ENCODE measurements around the gene KRTAP1-1. TPM values are rescaled to one million over a fixed set of nuclear protein-coding genes. Genes with fewer than 3 reads are reported as not detected.
"Not testable (repeated sequence)": the region's sequence is repeated elsewhere in the genome, so short reads cannot be mapped to it uniquely, and the experiment has no call there.

KRTAP1-1 gene
- total RNA-seq, 3 donors from 2014 or later = not detected

DNA sequence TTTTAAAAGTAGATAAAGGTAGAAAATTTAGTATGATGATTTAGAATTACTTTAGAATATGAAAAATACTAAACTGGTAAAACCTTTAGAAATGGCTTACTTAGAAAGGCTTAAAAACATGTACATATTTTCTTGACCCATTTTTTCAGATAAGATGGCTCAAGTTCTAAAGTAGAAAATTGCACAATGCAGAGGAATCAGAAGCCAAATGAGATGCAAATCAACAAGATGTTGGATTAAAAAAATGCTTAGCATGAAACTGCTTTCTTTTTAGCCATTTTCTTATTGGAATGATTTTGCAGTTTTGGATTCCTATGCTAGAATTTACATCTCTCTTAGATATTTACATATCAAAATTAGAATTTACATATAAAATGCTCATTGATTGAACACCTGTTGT is 30.8 kb downstream of the KRTAP1-1 start:
- no peak overlapping the region for H3K4me3 Mint-ChIP-seq
- ATAC-seq (no peak), DNase-seq (no peak)
- H3K9me3 Mint-ChIP-seq = no peaks in the 10 kb centered on the region
- peaks cover 6% of the 10 kb centered on the region for H3K27me3 Mint-ChIP-seq (ENCODE audit: low read depth)
- H3K36me3 Mint-ChIP-seq (ENCODE audit: insufficient read depth) = no peaks in the 10 kb centered on the region
- H3K4me1 Mint-ChIP-seq (ENCODE audit: low read depth) = no peaks in the 10 kb centered on the region

- DNase-seq = no peak
- Mint-ChIP-seq H3K9me3 (no peaks in the 10 kb centered on the region), H3K4me3 (no peak overlapping the region), H3K27me3 (ENCODE audit: low read depth) (peaks cover 5% of the 10 kb centered on the region), H3K4me1 (ENCODE audit: low read depth) (no peaks in the 10 kb centered on the region), H3K36me3 (ENCODE audit: insufficient read depth) (no peaks in the 10 kb centered on the region)
- ATAC-seq = no peak
Observed at GRCh38 chr17:41009936-41010335, 31.3 kb downstream of the KRTAP1-1 start.

DNA sequence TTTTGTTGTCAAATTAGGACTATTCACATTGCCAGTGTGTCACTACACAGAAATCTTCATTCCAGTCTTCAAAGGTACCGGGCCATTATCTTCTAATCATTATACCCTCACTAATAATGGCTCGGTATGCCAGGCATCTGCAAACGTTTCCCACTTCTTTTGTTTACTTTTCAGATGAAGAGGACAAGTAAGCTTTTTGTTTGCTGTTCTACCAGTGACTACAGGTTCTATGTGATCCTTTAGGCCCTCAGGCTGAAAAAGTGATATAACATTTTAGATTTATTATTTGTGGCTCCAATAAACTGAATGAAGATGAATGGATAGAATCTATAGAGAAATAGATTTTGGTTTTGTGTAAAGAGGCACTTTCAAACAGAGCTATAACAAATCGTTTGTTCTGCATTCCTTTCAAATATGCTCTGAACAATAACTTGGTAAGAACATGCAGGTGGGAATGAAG is 31.9 kb downstream of the KRTAP1-1 start:
- H3K27me3 Mint-ChIP-seq (ENCODE audit: low read depth) = peaks cover 2% of the 10 kb centered on the region
- no peak for ATAC-seq
- H3K4me1 Mint-ChIP-seq (ENCODE audit: low read depth) = no peaks in the 10 kb centered on the region
- no peaks in the 10 kb centered on the region for H3K36me3 Mint-ChIP-seq (ENCODE audit: insufficient read depth)
- H3K9me3 Mint-ChIP-seq = no peaks in the 10 kb centered on the region
- no peak for DNase-seq
- no peak overlapping the region for H3K4me3 Mint-ChIP-seq

DNA sequence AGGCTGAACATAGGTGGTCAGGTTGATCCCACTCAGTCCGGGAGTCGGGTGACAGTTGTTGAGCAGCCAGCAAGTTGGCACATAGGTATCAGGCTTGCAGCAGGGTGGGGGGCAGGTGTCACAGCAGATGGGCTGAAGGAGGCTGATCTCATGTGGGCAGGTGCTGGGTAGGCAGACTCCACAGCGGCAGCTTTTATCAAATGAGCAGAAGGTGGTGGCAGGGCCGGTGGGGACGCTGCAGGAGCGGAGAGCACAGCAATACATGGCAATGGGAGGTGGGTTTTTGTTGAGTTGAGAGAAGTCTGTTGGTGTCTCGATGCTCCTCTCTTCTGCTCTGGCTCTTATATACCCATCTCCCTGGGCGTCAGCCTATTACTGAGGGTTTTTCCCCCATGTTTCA is 32.4 kb downstream of the KRTAP1-1 start, which contains the start of gene KRTAP3-1:
Gene KRTAP3-1, minus strand, starts transcription at position 318 of the 400 bp plus-strand sequence. Its CDS starts 54 bp downstream, at position 264.
- Mint-ChIP-seq H3K4me1 (ENCODE audit: low read depth) (no peaks in the 10 kb centered on the region), H3K27me3 (ENCODE audit: low read depth) (peaks cover 4% of the 10 kb centered on the region), H3K9me3 (no peaks in the 10 kb centered on the region), H3K36me3 (ENCODE audit: insufficient read depth) (no peaks in the 10 kb centered on the region), H3K4me3 (no peak within 1 kb of the TSS)
- ATAC-seq (no peak), DNase-seq (no peak)

GRCh38 chr17:41004397-41004796 is 36.9 kb downstream of the KRTAP1-1 start:
- ATAC-seq = no peak
- no peaks in the 10 kb centered on the region for H3K36me3 Mint-ChIP-seq (ENCODE audit: insufficient read depth)
- DNase-seq = no peak
- H3K9me3 Mint-ChIP-seq = no peaks in the 10 kb centered on the region
- H3K4me1 Mint-ChIP-seq (ENCODE audit: low read depth) = no peaks in the 10 kb centered on the region
- peaks cover 7% of the 10 kb centered on the region for H3K27me3 Mint-ChIP-seq (ENCODE audit: low read depth)
- H3K4me3 Mint-ChIP-seq = no peak overlapping the region

DNA sequence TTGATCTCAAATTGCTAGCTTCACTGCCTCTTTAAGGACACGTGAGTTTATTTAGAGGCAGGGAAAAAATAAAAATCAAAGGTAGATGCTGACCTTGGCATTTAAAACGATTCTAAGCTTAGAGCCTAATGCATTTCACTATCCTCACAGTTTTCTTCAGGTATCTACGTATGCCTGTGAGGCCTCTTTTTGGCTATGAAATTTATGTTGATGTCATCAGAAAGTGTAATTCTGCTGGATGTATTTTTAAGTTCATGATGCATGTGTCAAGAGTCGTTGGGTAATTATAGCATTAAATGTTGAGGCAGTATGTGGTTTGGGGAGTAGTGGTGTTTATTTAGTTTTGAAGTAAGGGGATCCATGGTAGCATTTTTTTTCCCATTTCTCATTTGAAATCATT is 37.3 kb downstream of the KRTAP1-1 start:
- H3K36me3 Mint-ChIP-seq (ENCODE audit: insufficient read depth) = no peaks in the 10 kb centered on the region
- no peaks in the 10 kb centered on the region for H3K9me3 Mint-ChIP-seq
- H3K27me3 Mint-ChIP-seq (ENCODE audit: low read depth) = peaks cover 12% of the 10 kb centered on the region
- no peak overlapping the region for H3K4me3 Mint-ChIP-seq
- no peaks in the 10 kb centered on the region for H3K4me1 Mint-ChIP-seq (ENCODE audit: low read depth)
- ATAC-seq = no peak
- DNase-seq = no peak

DNA sequence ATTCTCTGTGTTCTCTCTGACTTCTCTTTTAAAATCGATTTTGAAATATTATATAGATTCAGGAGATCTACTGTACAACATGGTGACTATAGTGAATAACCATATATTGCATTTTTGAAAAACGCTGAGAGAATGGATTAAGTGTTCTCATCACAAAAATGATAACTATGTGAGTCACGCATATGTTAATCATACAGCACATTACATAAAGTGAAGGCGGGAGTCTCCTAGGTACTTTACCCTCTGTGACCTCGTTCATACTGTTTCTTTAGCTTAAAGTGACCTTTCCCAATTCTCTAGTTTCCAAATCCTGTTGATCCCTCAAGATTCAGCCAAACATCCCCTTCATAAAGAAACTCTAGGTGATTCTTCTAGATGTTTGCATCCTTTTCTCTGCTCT is 38.4 kb downstream of the KRTAP1-1 start:
- no peak for DNase-seq
- no peaks in the 10 kb centered on the region for H3K36me3 Mint-ChIP-seq (ENCODE audit: insufficient read depth)
- no peaks in the 10 kb centered on the region for H3K9me3 Mint-ChIP-seq
- no peak overlapping the region for H3K4me3 Mint-ChIP-seq
- peaks cover 16% of the 10 kb centered on the region for H3K27me3 Mint-ChIP-seq (ENCODE audit: low read depth)
- H3K4me1 Mint-ChIP-seq (ENCODE audit: low read depth) = no peaks in the 10 kb centered on the region
- ATAC-seq = no peak

- H3K9me3 Mint-ChIP-seq = no peaks in the 10 kb centered on the region
- H3K4me1 Mint-ChIP-seq (ENCODE audit: low read depth) = no peaks in the 10 kb centered on the region
- no peaks in the 10 kb centered on the region for H3K36me3 Mint-ChIP-seq (ENCODE audit: insufficient read depth)
- DNase-seq (no peak), ATAC-seq (no peak)
- peaks cover 21% of the 10 kb centered on the region for H3K27me3 Mint-ChIP-seq (ENCODE audit: low read depth)
- H3K4me3 Mint-ChIP-seq = no peak overlapping the region
Observed at GRCh38 chr17:41001795-41002194, 39.5 kb downstream of the KRTAP1-1 start.

GRCh38 chr17:40999563-40999962 is 41.7 kb downstream of the KRTAP1-1 start, which contains the start of gene KRTAP3-2:
Gene KRTAP3-2 (minus strand): TSS chr17:40999906. CDS start chr17:40999853, 53 bp downstream.
- not testable (repeated sequence) for H3K36me3 Mint-ChIP-seq (ENCODE audit: insufficient read depth); H3K9me3 Mint-ChIP-seq; DNase-seq; H3K4me1 Mint-ChIP-seq (ENCODE audit: low read depth); ATAC-seq; H3K4me3 Mint-ChIP-seq
- H3K27me3 Mint-ChIP-seq (ENCODE audit: low read depth) = peaks cover 29% of the 10 kb centered on the region

DNA sequence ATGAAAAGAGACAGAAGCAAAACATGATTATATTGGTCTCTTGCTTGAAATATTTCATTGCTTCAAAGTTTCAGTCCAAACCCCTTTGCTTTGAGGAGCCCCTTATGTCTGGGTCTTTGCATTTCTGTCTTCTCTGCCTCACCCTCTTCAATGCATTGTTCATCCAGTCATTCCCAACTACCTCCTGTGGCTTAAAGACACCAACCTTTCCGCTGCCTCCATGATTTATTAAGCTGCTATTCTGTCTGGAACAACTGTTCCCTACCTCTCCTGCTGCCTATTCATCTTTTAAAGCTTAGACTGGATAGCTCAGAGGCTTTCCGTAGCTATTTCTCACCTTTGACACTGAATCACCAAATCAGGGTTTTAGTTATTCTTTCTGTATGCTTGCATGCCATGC is 43.9 kb downstream of the KRTAP1-1 start:
- Mint-ChIP-seq H3K36me3 (ENCODE audit: insufficient read depth) (no peaks in the 10 kb centered on the region), H3K4me1 (ENCODE audit: low read depth) (no peaks in the 10 kb centered on the region), H3K27me3 (ENCODE audit: low read depth) (peaks cover 44% of the 10 kb centered on the region), H3K4me3 (no peak overlapping the region), H3K9me3 (no peaks in the 10 kb centered on the region)
- no peak for DNase-seq
- ATAC-seq = no peak

GRCh38 chr17:40996829-40997228 is 44.4 kb downstream of the KRTAP1-1 start:
- peaks cover 49% of the 10 kb centered on the region for H3K27me3 Mint-ChIP-seq (ENCODE audit: low read depth)
- no peak overlapping the region for H3K4me3 Mint-ChIP-seq

GRCh38 chr17:40995116-40995515 is 46.1 kb downstream of the KRTAP1-1 start:
- Mint-ChIP-seq H3K36me3 (ENCODE audit: insufficient read depth) (no peaks in the 10 kb centered on the region), H3K27me3 (ENCODE audit: low read depth) (peaks cover 52% of the 10 kb centered on the region), H3K9me3 (no peaks in the 10 kb centered on the region), H3K4me1 (ENCODE audit: low read depth) (no peaks in the 10 kb centered on the region), H3K4me3 (no peak overlapping the region)
- DNase-seq (no peak), ATAC-seq (no peak)

More at GRCh38 chr17:40996829-40997228, 44.4 kb downstream of the KRTAP1-1 start:
- no peak for DNase-seq
- ATAC-seq = no peak
- no peaks in the 10 kb centered on the region for H3K4me1 Mint-ChIP-seq (ENCODE audit: low read depth)
- no peaks in the 10 kb centered on the region for H3K36me3 Mint-ChIP-seq (ENCODE audit: insufficient read depth)
- H3K9me3 Mint-ChIP-seq = no peaks in the 10 kb centered on the region

- no peak for ATAC-seq
- no peak for DNase-seq
- H3K9me3 Mint-ChIP-seq = no peaks in the 10 kb centered on the region
- H3K4me3 Mint-ChIP-seq = no peak within 1 kb of the TSS
- H3K4me1 Mint-ChIP-seq (ENCODE audit: low read depth) = no peaks in the 10 kb centered on the region
- no peaks in the 10 kb centered on the region for H3K36me3 Mint-ChIP-seq (ENCODE audit: insufficient read depth)
- peaks cover 50% of the 10 kb centered on the region for H3K27me3 Mint-ChIP-seq (ENCODE audit: low read depth)
Observed at GRCh38 chr17:40993839-40994238, 47.4 kb downstream of the KRTAP1-1 start, which contains the start of gene KRTAP3-3. Gene KRTAP3-3 (minus strand): TSS chr17:40994164. CDS start chr17:40994097, 67 bp downstream.

DNA sequence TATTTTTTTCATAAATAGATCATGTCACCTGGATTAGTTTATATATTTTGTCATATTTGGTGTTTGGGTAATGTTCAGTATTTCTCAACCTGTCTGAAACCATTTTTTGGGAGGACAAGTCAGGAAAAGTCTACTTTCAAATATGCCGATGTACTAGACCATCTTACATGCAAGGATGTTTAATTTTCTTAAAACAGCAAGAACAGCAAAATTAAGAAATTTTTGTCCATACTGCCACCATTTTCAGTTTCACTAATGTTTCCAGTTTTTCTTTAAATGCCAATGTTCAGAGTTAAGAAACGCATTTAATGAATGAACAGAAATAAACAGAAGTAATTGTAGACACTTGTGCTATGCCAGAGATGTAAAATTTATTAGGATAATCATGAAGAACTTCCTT is 48.2 kb downstream of the KRTAP1-1 start:
- H3K27me3 Mint-ChIP-seq (ENCODE audit: low read depth) = peaks cover 47% of the 10 kb centered on the region
- DNase-seq = no peak
- H3K9me3 Mint-ChIP-seq = no peaks in the 10 kb centered on the region
- no peaks in the 10 kb centered on the region for H3K36me3 Mint-ChIP-seq (ENCODE audit: insufficient read depth)
- no peaks in the 10 kb centered on the region for H3K4me1 Mint-ChIP-seq (ENCODE audit: low read depth)
- ATAC-seq = no peak
- no peak overlapping the region for H3K4me3 Mint-ChIP-seq

GRCh38 chr17:40992666-40993065 is 48.6 kb downstream of the KRTAP1-1 start:
- no peak overlapping the region for H3K4me3 Mint-ChIP-seq
- peaks cover 46% of the 10 kb centered on the region for H3K27me3 Mint-ChIP-seq (ENCODE audit: low read depth)
- no peak for ATAC-seq

More at GRCh38 chr17:40992666-40993065, 48.6 kb downstream of the KRTAP1-1 start:
- Mint-ChIP-seq H3K4me1 (ENCODE audit: low read depth) (no peaks in the 10 kb centered on the region), H3K9me3 (no peaks in the 10 kb centered on the region), H3K36me3 (ENCODE audit: insufficient read depth) (no peaks in the 10 kb centered on the region)
- no peak for DNase-seq

All from activated T-cell treated with anti-CD3 and anti-CD28 coated beads, Interleukin-2, amount 50 U/mL, for 4 hours (primary cell).